Measurements from ENCODE around the gene PPARD.

The PPARD gene

DNA sequence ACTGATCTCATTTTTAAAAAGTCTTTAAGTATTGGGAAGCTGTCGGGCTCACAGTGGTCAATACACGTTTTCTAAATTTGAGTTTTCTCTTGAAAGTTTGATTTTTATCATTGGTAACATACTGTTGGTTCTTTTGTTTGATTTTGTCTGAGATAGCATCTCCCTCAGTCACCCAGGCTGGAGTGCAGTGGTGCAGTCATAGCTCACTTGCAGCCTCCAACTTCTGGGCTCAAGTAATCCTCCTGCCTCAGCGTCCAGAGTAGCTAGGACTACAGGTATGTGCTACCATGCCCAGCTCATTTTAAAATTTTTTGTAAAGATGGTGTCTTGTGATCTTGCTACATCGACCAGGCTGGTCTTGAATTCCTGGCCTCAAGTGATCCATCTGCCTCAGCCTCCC, 9.1 kb downstream of the PPARD start:
- Histone ChIP-seq H3K27ac (ENCODE audit: low read depth, low read length) (no peak overlapping the region), H3K4me1 (ENCODE audit: control insufficient read depth, insufficient read depth, low read length) (no peaks in the 10 kb centered on the region), H3K4me3 (ENCODE audit: low read length) (no peak overlapping the region), H3K9ac (ENCODE audit: low read length) (no peak overlapping the region), H3K36me3 (ENCODE audit: control insufficient read depth, insufficient read depth, low read length) (peaks cover 17% of the 10 kb centered on the region), H3K27me3 (ENCODE audit: control insufficient read depth, insufficient read depth, low read length) (no peaks in the 10 kb centered on the region)

DNA sequence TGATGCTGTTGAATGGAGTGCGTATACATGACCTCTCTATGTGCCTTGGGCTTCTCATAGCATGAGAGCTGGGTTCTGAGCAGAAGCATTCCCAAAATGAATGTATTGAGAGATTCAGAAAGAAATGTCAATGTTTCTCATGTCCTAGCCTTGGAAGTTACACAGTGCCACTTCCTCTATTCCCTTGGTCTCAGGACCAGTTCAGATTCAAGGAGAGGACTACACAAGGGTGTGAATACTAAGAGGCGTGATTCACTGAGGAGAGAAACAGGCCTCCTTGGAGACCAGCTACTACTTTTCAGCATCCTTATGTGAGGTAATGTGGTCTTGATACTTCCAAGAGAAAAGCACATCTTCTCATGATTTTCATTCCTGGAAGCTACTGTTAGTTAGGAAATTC, 10.4 kb downstream of the PPARD start:
- Histone ChIP-seq H3K27ac (ENCODE audit: low read depth, low read length) (no peak overlapping the region), H3K4me1 (ENCODE audit: control insufficient read depth, insufficient read depth, low read length) (no peaks in the 10 kb centered on the region), H3K36me3 (ENCODE audit: control insufficient read depth, insufficient read depth, low read length) (peaks cover 14% of the 10 kb centered on the region), H3K9ac (ENCODE audit: low read length) (no peak overlapping the region), H3K4me3 (ENCODE audit: low read length) (no peak overlapping the region), H3K27me3 (ENCODE audit: control insufficient read depth, insufficient read depth, low read length) (no peaks in the 10 kb centered on the region)

DNA sequence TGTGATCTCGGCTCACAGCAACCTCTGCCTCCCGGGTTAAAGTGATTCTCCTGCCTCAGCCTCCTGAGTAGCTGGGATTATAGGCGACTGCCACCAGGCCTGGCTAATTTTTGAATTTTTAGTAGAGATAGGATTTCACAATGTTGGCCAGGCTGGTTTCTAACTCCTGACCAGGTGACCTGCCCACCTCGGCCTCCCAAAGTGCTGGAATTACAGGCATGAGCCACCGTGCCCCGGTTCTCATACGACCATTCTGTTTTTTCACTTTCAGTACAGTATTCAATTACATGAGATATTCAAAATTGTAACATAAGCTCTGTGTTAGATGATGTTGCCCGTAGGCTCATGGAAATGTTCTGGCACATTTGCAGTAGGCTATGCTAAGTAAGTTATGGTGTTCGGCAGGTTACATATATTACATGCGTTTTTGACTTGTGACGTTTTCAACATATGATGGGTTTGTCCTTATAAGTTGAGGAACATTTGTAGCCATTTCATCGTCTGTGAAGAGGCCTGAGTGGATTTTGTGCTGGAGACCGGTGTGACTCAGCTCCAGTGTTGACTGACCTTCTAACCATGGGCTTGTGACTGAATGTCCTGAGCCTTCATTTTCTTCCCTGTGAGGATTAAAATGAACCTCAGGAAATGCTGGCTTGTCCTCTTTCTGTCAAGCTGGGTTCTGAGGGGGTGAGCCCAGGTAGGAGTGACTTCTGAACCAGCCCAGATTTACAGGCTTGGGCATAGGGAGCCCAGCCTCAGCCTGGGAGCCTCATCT, 12.2 kb downstream of the PPARD start:
- Histone ChIP-seq H3K36me3 (ENCODE audit: control insufficient read depth, insufficient read depth, low read length) (peaks cover 8% of the 10 kb centered on the region), H3K9ac (ENCODE audit: low read length) (no peak overlapping the region), H3K4me3 (ENCODE audit: low read length) (no peak overlapping the region), H3K27me3 (ENCODE audit: control insufficient read depth, insufficient read depth, low read length) (no peaks in the 10 kb centered on the region), H3K27ac (ENCODE audit: low read depth, low read length) (no peak overlapping the region), H3K4me1 (ENCODE audit: control insufficient read depth, insufficient read depth, low read length) (peaks cover 6% of the 10 kb centered on the region)

DNA sequence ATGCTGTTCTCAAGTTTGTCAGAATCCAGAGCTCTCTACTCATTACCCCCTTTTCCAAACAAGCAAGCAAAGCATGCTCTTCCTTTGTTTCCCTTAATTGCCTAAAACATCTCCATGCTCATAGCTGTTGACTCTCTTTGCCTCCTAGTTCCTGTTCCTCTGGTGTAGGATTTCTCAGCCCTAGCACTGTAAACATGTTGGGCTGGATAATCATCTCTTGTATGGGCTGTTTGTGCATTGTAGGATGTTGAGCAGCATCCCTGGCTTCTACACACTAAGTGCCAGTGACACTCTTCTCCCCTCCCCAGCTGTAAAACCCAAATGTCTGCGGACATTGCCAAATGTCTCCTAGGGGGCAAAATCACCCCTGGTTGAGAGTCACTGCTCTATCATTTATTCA, 14.0 kb downstream of the PPARD start:
- no peak overlapping the region for H3K4me3 ChIP-seq (ENCODE audit: low read length)
- H3K4me1 ChIP-seq (ENCODE audit: control insufficient read depth, insufficient read depth, low read length): peaks cover 22% of the 10 kb centered on the region
- H3K9ac ChIP-seq (ENCODE audit: low read length): no peak overlapping the region
- H3K27ac ChIP-seq (ENCODE audit: low read depth, low read length): no peak overlapping the region
- peaks cover 8% of the 10 kb centered on the region for H3K36me3 ChIP-seq (ENCODE audit: control insufficient read depth, insufficient read depth, low read length)
- H3K27me3 ChIP-seq (ENCODE audit: control insufficient read depth, insufficient read depth, low read length): no peaks in the 10 kb centered on the region

DNA sequence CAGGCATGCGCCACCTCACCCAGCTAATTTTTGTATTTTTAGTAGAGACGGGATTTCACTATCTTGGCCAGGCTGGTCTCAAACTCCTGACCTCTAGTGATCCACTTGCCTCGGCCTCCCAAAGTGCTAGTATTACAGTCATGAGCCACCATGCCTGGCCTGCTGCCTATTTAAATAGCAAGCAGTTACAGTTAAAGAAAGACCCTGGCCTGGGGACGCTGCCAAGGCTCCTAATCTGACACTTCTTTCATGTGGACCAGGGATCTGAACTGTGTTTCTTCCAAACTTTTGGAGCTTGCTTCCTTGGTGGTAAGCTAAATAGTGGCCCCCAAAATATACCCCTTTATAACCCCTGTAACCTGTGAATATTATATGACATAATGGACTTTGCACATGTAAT, 15.3 kb downstream of the PPARD start:
- Histone ChIP-seq H3K27me3 (ENCODE audit: control insufficient read depth, insufficient read depth, low read length) (no peaks in the 10 kb centered on the region), H3K4me1 (ENCODE audit: control insufficient read depth, insufficient read depth, low read length) (peaks cover 22% of the 10 kb centered on the region), H3K36me3 (ENCODE audit: control insufficient read depth, insufficient read depth, low read length) (peaks cover 4% of the 10 kb centered on the region), H3K9ac (ENCODE audit: low read length) (no peak overlapping the region), H3K27ac (ENCODE audit: low read depth, low read length) (no peak overlapping the region), H3K4me3 (ENCODE audit: low read length) (no peak overlapping the region)

DNA sequence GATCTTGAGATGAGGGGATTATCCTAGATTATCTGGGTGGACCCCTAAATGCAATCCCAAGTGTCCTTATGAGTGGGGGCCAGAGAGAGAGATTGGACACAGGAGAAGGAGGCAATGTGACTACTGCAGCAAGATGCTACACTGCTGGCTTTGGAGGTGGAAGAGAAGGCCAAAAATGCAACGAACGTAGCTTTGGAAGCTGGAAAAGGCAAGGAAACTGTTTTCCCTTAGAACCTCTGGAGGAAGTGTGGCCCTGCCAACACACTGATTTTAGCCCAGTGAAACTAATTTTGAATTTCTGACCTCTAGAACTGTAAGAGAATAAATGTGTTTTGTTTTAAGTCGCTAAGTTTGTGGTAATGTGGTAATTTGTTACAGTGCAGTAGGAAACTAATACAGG, 15.7 kb downstream of the PPARD start:
- Histone ChIP-seq H3K9ac (ENCODE audit: low read length) (no peak overlapping the region), H3K4me3 (ENCODE audit: low read length) (no peak overlapping the region), H3K27ac (ENCODE audit: low read depth, low read length) (peak overlapping the region; percentile 2), H3K36me3 (ENCODE audit: control insufficient read depth, insufficient read depth, low read length) (peaks cover under 1% of the 10 kb centered on the region), H3K4me1 (ENCODE audit: control insufficient read depth, insufficient read depth, low read length) (peaks cover 22% of the 10 kb centered on the region), H3K27me3 (ENCODE audit: control insufficient read depth, insufficient read depth, low read length) (no peaks in the 10 kb centered on the region)

DNA sequence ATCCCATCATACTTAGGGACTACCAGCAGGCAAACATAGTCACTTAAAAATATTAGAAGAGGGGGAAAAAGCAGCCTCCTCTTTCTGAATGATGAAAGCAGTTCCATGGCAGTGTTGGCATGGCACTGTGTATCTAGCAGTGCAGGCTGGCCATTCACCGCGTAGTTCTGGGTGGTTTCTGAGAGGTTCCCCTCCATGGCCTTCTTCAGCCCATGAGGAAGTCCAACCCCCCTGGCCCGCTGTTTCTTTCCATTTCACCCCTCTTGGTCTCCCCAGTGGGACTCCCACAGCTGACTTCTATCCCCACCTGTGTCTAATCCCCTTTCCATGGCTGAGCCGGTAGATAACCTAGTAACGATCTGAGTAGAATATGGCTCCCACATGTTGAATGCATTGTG, 17.0 kb downstream of the PPARD start:
- no peaks in the 10 kb centered on the region for H3K27me3 ChIP-seq (ENCODE audit: control insufficient read depth, insufficient read depth, low read length)
- no peak overlapping the region for H3K9ac ChIP-seq (ENCODE audit: low read length)
- H3K4me3 ChIP-seq (ENCODE audit: low read length): no peak overlapping the region
- H3K27ac ChIP-seq (ENCODE audit: low read depth, low read length): peak overlapping the region; percentile 51
- H3K36me3 ChIP-seq (ENCODE audit: control insufficient read depth, insufficient read depth, low read length): no peaks in the 10 kb centered on the region
- peaks cover 22% of the 10 kb centered on the region for H3K4me1 ChIP-seq (ENCODE audit: control insufficient read depth, insufficient read depth, low read length)

DNA sequence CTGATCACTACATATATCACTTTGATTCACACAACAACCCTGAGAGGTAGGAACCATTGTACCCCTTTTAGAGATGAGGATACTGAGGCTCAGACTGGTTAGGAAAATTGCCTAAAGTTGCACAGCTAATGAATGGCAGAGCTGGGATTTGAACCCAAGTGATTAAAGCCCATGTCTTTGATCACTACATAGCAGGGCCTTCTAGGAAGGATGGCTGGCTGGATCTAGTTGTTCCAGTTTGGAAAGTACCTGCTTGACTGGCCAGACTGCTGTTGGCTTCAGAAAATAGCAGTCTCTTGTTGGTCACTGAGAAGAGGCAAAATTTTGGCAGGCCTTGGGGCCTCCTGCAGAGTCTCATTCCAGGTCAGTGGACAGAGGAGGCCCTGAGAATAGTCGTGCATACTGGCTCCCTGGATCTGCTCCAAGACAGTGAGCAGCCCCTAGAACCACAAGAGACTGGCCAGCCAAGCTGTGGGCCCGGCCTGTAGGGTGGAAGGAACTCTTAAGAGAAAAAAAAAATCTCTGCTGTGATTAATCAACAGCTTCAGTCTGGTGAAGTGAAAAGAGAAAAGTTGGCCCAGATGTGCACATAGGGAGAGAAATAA, 17.5 kb downstream of the PPARD start:
- Histone ChIP-seq H3K27me3 (ENCODE audit: control insufficient read depth, insufficient read depth, low read length) (no peaks in the 10 kb centered on the region), H3K36me3 (ENCODE audit: control insufficient read depth, insufficient read depth, low read length) (no peaks in the 10 kb centered on the region), H3K4me1 (ENCODE audit: control insufficient read depth, insufficient read depth, low read length) (peaks cover 22% of the 10 kb centered on the region), H3K9ac (ENCODE audit: low read length) (no peak overlapping the region), H3K27ac (ENCODE audit: low read depth, low read length) (peak overlapping the region; percentile 51), H3K4me3 (ENCODE audit: low read length) (no peak overlapping the region)

DNA sequence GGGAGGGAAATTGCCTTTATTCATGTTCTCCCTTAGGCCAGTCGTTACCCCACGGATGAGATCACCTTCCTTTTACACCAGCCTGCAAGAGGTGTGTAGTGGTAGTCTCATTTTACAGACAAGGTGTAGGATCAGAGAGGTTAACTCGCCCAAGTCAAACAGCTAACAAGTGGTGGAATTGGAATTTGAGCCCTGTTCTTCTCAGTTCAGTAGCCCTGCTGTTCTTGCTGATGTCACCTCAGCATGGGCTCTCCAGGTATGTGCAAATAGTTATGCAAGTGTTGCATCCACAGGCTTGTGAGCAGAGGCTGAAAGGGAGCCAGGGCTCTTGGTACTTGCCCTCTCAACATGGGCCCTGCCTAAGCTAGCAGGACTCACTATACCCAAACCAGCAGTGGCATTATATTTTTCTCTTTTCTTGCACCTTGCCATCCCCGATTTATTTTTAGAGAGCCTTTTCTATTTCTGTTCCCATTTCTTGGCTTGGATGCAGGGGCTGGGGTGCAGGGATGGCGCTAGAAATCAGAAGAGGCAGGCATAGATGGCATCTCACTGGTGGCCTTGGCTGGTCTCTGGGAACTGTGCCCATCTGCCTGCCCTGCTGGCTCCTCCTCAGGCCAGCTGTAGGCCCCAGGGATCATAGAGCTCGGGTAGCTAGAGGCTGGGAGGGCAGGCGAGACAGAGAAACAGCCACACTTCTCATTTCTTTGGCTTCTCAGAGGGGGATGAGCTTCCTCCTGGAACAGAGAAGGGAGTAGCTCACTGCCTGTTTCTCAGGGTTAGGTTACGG, 18.2 kb downstream of the PPARD start:
- H3K9ac ChIP-seq (ENCODE audit: low read length): no peak overlapping the region
- H3K4me3 ChIP-seq (ENCODE audit: low read length): no peak overlapping the region
- no peaks in the 10 kb centered on the region for H3K27me3 ChIP-seq (ENCODE audit: control insufficient read depth, insufficient read depth, low read length)
- H3K36me3 ChIP-seq (ENCODE audit: control insufficient read depth, insufficient read depth, low read length): no peaks in the 10 kb centered on the region
- peak overlapping the region; percentile 8 for H3K27ac ChIP-seq (ENCODE audit: low read depth, low read length)
- H3K4me1 ChIP-seq (ENCODE audit: control insufficient read depth, insufficient read depth, low read length): peaks cover 22% of the 10 kb centered on the region

DNA sequence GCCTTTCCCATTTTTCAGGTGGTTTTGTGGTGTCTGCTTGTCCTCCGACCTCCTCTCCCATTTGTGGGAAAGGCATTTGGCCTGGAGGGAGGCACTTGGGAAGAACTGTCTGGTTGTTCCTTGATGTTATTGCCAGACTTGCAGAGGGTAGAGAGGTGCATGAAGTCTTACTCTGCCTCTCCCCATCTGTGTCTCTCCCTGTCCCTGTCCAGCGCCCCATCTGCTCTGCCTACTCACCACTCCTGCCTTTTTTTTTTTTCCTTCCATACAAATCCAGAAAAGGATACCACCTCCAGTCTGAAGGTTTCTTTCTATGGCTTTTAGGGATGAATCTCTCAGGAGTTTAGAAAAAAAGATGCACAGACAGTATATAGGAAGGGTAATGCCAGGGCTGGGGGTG, 19.8 kb downstream of the PPARD start:
- no peak overlapping the region for H3K27ac ChIP-seq (ENCODE audit: low read depth, low read length)
- no peaks in the 10 kb centered on the region for H3K36me3 ChIP-seq (ENCODE audit: control insufficient read depth, insufficient read depth, low read length)
- H3K27me3 ChIP-seq (ENCODE audit: control insufficient read depth, insufficient read depth, low read length): no peaks in the 10 kb centered on the region
- H3K4me3 ChIP-seq (ENCODE audit: low read length): no peak overlapping the region
- peaks cover 22% of the 10 kb centered on the region for H3K4me1 ChIP-seq (ENCODE audit: control insufficient read depth, insufficient read depth, low read length)
- H3K9ac ChIP-seq (ENCODE audit: low read length): no peak overlapping the region

DNA sequence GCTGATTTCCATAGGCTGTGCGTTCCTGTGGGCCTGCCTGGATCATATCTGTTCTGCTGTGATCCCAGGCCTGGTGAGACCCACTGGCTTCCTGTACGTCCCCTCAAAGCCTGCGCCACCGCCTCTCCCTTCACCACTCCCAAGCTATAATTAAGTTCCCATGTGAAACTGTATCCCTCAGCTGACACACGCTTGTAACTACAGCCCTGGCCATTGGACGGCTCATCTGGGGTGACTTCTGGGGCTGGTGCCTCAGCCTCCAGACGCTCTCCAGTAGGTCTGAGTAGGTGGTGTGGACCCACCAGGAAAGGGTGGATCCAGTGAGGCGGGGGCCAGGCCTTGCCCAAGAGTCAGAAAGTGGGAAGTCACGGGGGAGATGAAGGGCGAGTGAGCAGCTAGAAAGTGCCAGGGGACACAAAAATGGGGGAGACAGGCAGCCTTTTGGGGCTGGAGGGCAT, 21.0 kb downstream of the PPARD start:
- Histone ChIP-seq H3K36me3 (ENCODE audit: control insufficient read depth, insufficient read depth, low read length) (no peaks in the 10 kb centered on the region), H3K27me3 (ENCODE audit: control insufficient read depth, insufficient read depth, low read length) (no peaks in the 10 kb centered on the region), H3K4me1 (ENCODE audit: control insufficient read depth, insufficient read depth, low read length) (peaks cover 22% of the 10 kb centered on the region), H3K9ac (ENCODE audit: low read length) (no peak overlapping the region), H3K4me3 (ENCODE audit: low read length) (no peak overlapping the region), H3K27ac (ENCODE audit: low read depth, low read length) (no peak overlapping the region)

DNA sequence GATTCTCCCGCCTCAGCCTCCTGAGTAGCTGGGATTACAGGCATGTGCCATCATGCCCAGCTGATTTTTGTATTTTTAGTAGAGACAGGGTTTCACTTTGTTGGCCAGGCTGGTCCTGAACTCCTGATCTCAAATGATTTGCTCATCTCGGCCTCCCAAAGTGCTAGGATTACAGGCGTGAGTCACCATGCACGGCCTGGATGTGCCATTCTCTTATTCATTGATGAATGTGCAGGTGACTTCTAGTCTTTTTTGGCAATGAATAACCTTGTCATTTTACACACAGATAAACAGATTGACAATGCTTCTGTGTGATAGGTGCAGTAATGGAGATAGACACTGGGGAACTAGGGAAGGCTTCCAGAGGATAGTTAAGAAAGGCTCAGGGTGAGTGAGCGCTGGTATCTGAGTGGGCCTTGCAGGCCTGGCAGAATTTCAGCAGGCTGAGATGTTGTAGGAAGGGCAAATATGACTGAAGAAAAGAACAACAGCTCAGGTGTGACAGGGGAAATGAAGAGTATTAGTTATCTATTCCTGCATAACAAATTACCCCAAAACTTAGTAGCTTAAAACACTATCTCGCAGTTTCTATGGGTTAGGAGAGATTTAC, 23.3 kb downstream of the PPARD start:
- H3K27me3 ChIP-seq (ENCODE audit: control insufficient read depth, insufficient read depth, low read length): no peaks in the 10 kb centered on the region
- no peaks in the 10 kb centered on the region for H3K36me3 ChIP-seq (ENCODE audit: control insufficient read depth, insufficient read depth, low read length)
- H3K4me1 ChIP-seq (ENCODE audit: control insufficient read depth, insufficient read depth, low read length): peaks cover 4% of the 10 kb centered on the region
- no peak overlapping the region for H3K9ac ChIP-seq (ENCODE audit: low read length)
- no peak overlapping the region for H3K4me3 ChIP-seq (ENCODE audit: low read length)
- no peak overlapping the region for H3K27ac ChIP-seq (ENCODE audit: low read depth, low read length)

Measured in rectal smooth muscle tissue (tissue), 1 donor.